Ovary (tissue), 3 donors: Measurements from ENCODE around the gene ZBTB43.

Experiments used
- EP300 ChIP-seq: sonication (generic); formaldehyde crosslinking; IDR thresholded peaks from one replicate; pipeline ENCODE4 v1.6.1; 2017; ENCODE audit warnings: antibody characterized with exemption
- POLR2A ChIP-seq: fragments of 450-650 bp; IDR thresholded peaks from one replicate; pipeline ENCODE4 v1.6.1; 2017; ENCODE audit warnings: antibody characterized with exemption, mild to moderate bottlenecking, moderate library complexity
- TF ChIP-seq, protein P1 (sequence below), 3 donors: fragments of 450-650 bp in 2 of 3; fragments of 200-600 bp in 1 of 3; IDR thresholded peaks; one replicate each; pipeline versions ENCODE4 v1.5.1 to v1.8.0; 2016 to 2022; ENCODE audit warnings: antibody characterized with exemption in 3 of 3, mild to moderate bottlenecking in 1 of 3
- donor health status: DM: no; HTN: no; CAD: no.

- TF ChIP-seq EP300 (no peak), POLR2A (no peak)
- TF ChIP-seq, protein P1, sequence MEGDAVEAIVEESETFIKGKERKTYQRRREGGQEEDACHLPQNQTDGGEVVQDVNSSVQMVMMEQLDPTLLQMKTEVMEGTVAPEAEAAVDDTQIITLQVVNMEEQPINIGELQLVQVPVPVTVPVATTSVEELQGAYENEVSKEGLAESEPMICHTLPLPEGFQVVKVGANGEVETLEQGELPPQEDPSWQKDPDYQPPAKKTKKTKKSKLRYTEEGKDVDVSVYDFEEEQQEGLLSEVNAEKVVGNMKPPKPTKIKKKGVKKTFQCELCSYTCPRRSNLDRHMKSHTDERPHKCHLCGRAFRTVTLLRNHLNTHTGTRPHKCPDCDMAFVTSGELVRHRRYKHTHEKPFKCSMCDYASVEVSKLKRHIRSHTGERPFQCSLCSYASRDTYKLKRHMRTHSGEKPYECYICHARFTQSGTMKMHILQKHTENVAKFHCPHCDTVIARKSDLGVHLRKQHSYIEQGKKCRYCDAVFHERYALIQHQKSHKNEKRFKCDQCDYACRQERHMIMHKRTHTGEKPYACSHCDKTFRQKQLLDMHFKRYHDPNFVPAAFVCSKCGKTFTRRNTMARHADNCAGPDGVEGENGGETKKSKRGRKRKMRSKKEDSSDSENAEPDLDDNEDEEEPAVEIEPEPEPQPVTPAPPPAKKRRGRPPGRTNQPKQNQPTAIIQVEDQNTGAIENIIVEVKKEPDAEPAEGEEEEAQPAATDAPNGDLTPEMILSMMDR (IDR thresholded peaks at IDR 0.05): no peak
These were observed 72.6 kb downstream of the ZBTB43 start for GRCh38 chr9:126877418-126877817.
